Measurements from ENCODE around the gene RNF217.

Gene RNF217

DNA sequence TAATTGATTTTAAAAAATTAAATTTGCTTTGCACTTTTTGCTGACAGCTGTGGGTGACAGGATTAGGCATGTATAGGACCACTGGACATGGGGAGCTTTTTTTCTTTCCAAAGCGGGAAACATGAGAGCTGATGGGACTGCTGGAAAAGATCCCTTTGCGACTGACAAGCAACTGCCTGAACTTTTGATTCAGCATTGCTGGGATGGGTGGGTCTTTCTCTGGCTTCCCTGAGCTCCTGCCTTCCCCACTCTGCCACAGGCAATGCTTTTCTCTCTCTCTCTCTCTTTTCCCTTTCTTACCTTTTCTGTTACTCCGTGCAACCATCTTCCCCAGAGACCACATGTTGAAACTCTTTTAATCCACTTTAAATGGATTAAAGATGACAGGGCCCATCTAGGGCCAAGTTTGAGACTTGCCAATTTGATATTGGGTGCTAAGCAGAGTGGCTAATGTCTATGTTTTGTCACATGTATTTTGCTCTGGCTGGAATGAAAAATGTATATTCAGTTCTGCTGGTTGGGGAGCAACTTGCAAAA is 157.9 kb downstream of the RNF217 start:
- Histone ChIP-seq H4K20me1 (ENCODE audit: insufficient read depth) (no peaks in the 10 kb centered on the region), H3K79me2 (ENCODE audit: insufficient read depth, low read depth) (no peaks in the 10 kb centered on the region), H3K4me3 (IDR thresholded peaks at IDR 0.05; ENCODE audit: insufficient read depth, low read depth, low read length) (no peak overlapping the region), H3K4me2 (no peak overlapping the region), H2AFZ (ENCODE audit: low read depth) (no peak overlapping the region), H3K27me3 (ENCODE audit: insufficient read depth, low read depth) (no peaks in the 10 kb centered on the region), H3K9ac (no peak overlapping the region), H3K36me3 (ENCODE audit: insufficient read depth) (no peaks in the 10 kb centered on the region), H3K27ac (no peak overlapping the region), H3K4me1 (ENCODE audit: low read depth, poor library complexity, severe bottlenecking) (no peaks in the 10 kb centered on the region)
- TF ChIP-seq, protein P1, sequence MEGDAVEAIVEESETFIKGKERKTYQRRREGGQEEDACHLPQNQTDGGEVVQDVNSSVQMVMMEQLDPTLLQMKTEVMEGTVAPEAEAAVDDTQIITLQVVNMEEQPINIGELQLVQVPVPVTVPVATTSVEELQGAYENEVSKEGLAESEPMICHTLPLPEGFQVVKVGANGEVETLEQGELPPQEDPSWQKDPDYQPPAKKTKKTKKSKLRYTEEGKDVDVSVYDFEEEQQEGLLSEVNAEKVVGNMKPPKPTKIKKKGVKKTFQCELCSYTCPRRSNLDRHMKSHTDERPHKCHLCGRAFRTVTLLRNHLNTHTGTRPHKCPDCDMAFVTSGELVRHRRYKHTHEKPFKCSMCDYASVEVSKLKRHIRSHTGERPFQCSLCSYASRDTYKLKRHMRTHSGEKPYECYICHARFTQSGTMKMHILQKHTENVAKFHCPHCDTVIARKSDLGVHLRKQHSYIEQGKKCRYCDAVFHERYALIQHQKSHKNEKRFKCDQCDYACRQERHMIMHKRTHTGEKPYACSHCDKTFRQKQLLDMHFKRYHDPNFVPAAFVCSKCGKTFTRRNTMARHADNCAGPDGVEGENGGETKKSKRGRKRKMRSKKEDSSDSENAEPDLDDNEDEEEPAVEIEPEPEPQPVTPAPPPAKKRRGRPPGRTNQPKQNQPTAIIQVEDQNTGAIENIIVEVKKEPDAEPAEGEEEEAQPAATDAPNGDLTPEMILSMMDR (conservative IDR thresholded peaks at IDR 0.05; ENCODE audit: low read depth, low read length) = no peak

- TF ChIP-seq, protein P1 (conservative IDR thresholded peaks at IDR 0.05; ENCODE audit: low read depth, low read length) = no peak
- Histone ChIP-seq H3K27me3 (ENCODE audit: insufficient read depth, low read depth) (no peaks in the 10 kb centered on the region), H3K36me3 (ENCODE audit: insufficient read depth) (no peaks in the 10 kb centered on the region), H3K27ac (no peak overlapping the region), H3K4me2 (no peak overlapping the region), H3K9ac (no peak overlapping the region), H3K4me1 (ENCODE audit: low read depth, poor library complexity, severe bottlenecking) (no peaks in the 10 kb centered on the region), H3K4me3 (IDR thresholded peaks at IDR 0.05; ENCODE audit: insufficient read depth, low read depth, low read length) (no peak overlapping the region), H4K20me1 (ENCODE audit: insufficient read depth) (no peaks in the 10 kb centered on the region), H3K79me2 (ENCODE audit: insufficient read depth, low read depth) (no peaks in the 10 kb centered on the region), H2AFZ (ENCODE audit: low read depth) (no peak overlapping the region)
Measured at GRCh38 chr6:125121894-125122293, 159.7 kb downstream of the RNF217 start.

DNA sequence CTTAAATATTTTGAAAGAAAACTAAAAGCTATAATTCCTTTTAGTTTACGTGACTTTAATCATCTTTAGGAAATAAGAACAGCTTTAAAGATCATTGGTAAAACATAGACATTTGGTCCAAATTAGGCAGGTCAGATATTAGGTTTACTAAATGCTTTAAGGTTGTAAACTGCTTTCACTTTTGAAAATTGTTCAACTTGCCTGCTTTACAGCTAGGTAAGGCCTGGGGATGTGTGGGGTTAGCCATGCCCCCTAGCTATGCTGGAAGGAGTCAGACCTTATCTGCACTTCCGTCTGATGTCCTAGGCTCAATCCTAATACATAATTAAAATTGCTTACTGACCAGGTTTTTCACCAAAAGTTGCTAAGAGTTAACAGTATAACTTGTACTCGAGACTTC is 160.8 kb downstream of the RNF217 start:
- Histone ChIP-seq H3K27ac (no peak overlapping the region), H2AFZ (ENCODE audit: low read depth) (no peak overlapping the region), H3K9ac (no peak overlapping the region), H3K36me3 (ENCODE audit: insufficient read depth) (no peaks in the 10 kb centered on the region), H3K4me3 (IDR thresholded peaks at IDR 0.05; ENCODE audit: insufficient read depth, low read depth, low read length) (no peak overlapping the region), H3K4me1 (ENCODE audit: low read depth, poor library complexity, severe bottlenecking) (no peaks in the 10 kb centered on the region), H3K4me2 (no peak overlapping the region), H4K20me1 (ENCODE audit: insufficient read depth) (no peaks in the 10 kb centered on the region), H3K79me2 (ENCODE audit: insufficient read depth, low read depth) (no peaks in the 10 kb centered on the region), H3K27me3 (ENCODE audit: insufficient read depth, low read depth) (no peaks in the 10 kb centered on the region)
- TF ChIP-seq, protein P1 (conservative IDR thresholded peaks at IDR 0.05; ENCODE audit: low read depth, low read length) = no peak

DNA sequence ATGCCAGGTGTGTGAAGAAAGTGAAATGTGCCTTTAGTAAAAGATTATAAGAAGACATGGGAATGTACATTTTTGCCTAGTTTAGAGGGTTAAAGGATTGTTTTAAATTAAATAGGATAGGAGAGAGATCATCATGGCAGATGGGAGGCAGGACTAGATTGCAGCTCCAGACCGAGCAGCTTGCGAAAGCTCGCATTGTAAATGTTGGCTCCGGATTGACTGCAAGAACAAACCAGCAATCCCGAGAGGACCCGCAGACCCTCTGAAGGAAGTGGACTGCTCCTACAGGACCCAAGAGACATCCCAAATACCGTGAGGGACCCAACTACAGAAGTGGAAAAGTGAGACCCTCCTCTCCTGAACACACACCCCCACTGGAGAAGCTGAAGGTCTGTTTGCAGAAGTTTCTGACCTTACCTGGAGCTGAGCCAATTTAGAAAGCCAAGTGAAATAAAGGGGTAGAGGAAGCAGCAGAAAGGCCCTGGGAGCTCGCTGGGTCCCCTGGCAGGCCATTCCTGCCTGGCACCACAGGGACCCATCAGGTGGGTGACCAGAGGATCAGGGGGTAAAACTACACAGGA is 161.3 kb downstream of the RNF217 start:
- H3K4me3 ChIP-seq (IDR thresholded peaks at IDR 0.05; ENCODE audit: insufficient read depth, low read depth, low read length) = no peak overlapping the region
- H3K4me2 ChIP-seq = no peak overlapping the region
- no peaks in the 10 kb centered on the region for H3K36me3 ChIP-seq (ENCODE audit: insufficient read depth)
- H3K27me3 ChIP-seq (ENCODE audit: insufficient read depth, low read depth) = no peaks in the 10 kb centered on the region
- TF ChIP-seq, protein P1 (conservative IDR thresholded peaks at IDR 0.05; ENCODE audit: low read depth, low read length) = no peak
- H3K9ac ChIP-seq = no peak overlapping the region
- no peaks in the 10 kb centered on the region for H3K79me2 ChIP-seq (ENCODE audit: insufficient read depth, low read depth)
- H3K4me1 ChIP-seq (ENCODE audit: low read depth, poor library complexity, severe bottlenecking) = no peaks in the 10 kb centered on the region
- H3K27ac ChIP-seq = no peak overlapping the region
- H4K20me1 ChIP-seq (ENCODE audit: insufficient read depth) = no peaks in the 10 kb centered on the region
- H2AFZ ChIP-seq (ENCODE audit: low read depth) = no peak overlapping the region

All from KMS-11 (cell line).